ENCODE data around the gene ERFE. TPM values are rescaled to one million over a fixed set of nuclear protein-coding genes. Genes with fewer than 3 reads are reported as not detected.
A peak's percentile ranks its signal among the peaks of the same experiment; 100 is the strongest.

ERFE gene
- total and polyA plus RNA-seq, 2 of the 13 experiments (the other 11 are each of a cell fraction or from before 2014, with no cell fraction given): 0.09 TPM; not detected in 1

DNA sequence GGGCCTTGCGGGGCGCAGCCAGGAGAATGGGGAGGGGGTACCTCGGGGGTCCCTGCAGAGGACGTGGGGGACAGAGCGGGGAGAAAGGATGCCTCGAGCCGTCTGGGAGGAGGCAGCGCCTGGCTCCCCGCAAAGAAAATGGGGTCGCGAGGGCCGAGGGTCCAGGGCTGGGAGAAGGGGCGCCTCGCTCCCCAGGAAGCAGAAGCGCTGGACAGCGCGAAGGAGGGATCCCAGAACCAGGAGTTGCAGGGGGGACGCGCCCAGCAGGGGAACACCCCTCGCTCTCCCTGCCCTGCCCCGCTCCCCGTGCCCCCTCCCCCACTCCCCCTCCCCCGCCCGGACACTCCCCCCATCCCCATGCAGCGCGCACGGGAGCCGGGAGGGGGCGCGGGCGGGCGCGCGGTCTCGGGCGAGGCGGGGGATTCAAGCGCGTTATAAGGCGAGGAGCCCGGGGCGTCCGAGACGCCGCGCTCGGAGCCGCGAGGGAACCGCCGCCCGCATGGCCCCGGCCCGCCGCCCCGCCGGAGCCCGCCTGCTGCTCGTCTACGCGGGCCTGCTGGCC is at the start of gene ERFE (continued):
- TF ChIP-seq, protein P1, sequence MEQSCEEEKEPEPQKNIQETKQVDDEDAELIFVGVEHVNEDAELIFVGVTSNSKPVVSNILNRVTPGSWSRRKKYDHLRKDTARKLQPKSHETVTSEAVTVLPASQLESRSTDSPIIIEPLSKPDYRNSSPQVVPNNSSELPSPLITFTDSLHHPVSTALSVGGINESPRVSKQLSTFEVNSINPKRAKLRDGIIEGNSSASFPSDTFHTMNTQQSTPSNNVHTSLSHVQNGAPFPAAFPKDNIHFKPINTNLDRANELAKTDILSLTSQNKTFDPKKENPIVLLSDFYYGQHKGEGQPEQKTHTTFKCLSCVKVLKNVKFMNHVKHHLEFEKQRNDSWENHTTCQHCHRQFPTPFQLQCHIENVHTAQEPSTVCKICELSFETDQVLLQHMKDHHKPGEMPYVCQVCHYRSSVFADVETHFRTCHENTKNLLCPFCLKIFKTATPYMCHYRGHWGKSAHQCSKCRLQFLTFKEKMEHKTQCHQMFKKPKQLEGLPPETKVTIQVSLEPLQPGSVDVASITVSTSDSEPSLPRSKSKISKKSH (CRISPR knock-in tag; IDR thresholded peaks at IDR 0.05; ENCODE audit: borderline replicate concordance): 0 out of 2 replicates have a peak, but pooled peaks have one; percentile 17
- TF ChIP-seq, protein P2, sequence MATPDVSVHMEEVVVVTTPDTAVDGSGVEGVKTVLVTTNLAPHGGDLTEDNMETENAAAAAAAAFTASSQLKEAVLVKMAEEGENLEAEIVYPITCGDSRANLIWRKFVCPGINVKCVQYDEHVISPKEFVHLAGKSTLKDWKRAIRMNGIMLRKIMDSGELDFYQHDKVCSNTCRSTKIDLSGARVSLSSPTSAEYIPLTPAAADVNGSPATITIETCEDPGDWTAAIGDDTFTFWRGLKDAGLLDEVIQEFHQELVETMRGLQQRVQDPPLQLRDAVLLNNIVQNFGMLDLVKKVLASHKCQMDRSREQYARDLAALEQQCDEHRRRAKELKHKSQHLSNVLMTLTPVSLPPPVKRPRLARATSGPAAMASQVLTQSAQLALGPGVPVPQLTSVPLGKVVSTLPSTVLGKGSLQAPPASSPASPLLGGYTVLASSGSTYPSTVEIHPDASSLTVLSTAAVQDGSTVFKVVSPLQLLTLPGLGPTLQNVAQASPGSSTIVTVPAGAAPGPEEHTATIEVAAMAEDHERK (CRISPR knock-in tag; IDR thresholded peaks at IDR 0.05; ENCODE audit: low read depth): no peak
- TF ChIP-seq, protein P3, sequence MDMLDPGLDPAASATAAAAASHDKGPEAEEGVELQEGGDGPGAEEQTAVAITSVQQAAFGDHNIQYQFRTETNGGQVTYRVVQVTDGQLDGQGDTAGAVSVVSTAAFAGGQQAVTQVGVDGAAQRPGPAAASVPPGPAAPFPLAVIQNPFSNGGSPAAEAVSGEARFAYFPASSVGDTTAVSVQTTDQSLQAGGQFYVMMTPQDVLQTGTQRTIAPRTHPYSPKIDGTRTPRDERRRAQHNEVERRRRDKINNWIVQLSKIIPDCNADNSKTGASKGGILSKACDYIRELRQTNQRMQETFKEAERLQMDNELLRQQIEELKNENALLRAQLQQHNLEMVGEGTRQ (IDR thresholded peaks at IDR 0.05; ENCODE audit: low read depth, low read length): no peak
- TF ChIP-seq, protein P3 (CRISPR knock-in tag; IDR thresholded peaks at IDR 0.05; ENCODE audit: borderline replicate concordance): no peak
- TF ChIP-seq, protein P4, sequence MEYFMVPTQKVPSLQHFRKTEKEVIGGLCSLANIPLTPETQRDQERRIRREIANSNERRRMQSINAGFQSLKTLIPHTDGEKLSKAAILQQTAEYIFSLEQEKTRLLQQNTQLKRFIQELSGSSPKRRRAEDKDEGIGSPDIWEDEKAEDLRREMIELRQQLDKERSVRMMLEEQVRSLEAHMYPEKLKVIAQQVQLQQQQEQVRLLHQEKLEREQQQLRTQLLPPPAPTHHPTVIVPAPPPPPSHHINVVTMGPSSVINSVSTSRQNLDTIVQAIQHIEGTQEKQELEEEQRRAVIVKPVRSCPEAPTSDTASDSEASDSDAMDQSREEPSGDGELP (IDR thresholded peaks at IDR 0.05; ENCODE audit: borderline replicate concordance, low read depth): no peak
- TF ChIP-seq KAT7 (CRISPR knock-in tag; IDR thresholded peaks at IDR 0.05; ENCODE audit: borderline replicate concordance): no peak
- no peak for TF ChIP-seq FOXA3 (CRISPR knock-in tag; IDR thresholded peaks at IDR 0.05)
- TF ChIP-seq, protein P5, sequence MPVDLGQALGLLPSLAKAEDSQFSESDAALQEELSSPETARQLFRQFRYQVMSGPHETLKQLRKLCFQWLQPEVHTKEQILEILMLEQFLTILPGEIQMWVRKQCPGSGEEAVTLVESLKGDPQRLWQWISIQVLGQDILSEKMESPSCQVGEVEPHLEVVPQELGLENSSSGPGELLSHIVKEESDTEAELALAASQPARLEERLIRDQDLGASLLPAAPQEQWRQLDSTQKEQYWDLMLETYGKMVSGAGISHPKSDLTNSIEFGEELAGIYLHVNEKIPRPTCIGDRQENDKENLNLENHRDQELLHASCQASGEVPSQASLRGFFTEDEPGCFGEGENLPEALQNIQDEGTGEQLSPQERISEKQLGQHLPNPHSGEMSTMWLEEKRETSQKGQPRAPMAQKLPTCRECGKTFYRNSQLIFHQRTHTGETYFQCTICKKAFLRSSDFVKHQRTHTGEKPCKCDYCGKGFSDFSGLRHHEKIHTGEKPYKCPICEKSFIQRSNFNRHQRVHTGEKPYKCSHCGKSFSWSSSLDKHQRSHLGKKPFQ (CRISPR knock-in tag; IDR thresholded peaks at IDR 0.05; ENCODE audit: insufficient replicate concordance): no peak
- TF ChIP-seq ZNF329 (CRISPR knock-in tag; IDR thresholded peaks at IDR 0.05; ENCODE audit: low read depth): no peak
- TF ChIP-seq MEIS2 (CRISPR knock-in tag; IDR thresholded peaks at IDR 0.05): no peak
- no peak for TF ChIP-seq ZNF75D (CRISPR knock-in tag; IDR thresholded peaks at IDR 0.05; ENCODE audit: borderline replicate concordance)
- TF ChIP-seq, protein P6, sequence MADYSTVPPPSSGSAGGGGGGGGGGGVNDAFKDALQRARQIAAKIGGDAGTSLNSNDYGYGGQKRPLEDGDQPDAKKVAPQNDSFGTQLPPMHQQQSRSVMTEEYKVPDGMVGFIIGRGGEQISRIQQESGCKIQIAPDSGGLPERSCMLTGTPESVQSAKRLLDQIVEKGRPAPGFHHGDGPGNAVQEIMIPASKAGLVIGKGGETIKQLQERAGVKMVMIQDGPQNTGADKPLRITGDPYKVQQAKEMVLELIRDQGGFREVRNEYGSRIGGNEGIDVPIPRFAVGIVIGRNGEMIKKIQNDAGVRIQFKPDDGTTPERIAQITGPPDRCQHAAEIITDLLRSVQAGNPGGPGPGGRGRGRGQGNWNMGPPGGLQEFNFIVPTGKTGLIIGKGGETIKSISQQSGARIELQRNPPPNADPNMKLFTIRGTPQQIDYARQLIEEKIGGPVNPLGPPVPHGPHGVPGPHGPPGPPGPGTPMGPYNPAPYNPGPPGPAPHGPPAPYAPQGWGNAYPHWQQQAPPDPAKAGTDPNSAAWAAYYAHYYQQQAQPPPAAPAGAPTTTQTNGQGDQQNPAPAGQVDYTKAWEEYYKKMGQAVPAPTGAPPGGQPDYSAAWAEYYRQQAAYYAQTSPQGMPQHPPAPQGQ (CRISPR knock-in tag; IDR thresholded peaks at IDR 0.05; ENCODE audit: borderline replicate concordance): no peak
- no peak for TF ChIP-seq ADNP (CRISPR knock-in tag; IDR thresholded peaks at IDR 0.05)
- no peak for TF ChIP-seq HDAC1 (CRISPR knock-in tag; IDR thresholded peaks at IDR 0.05)
- TF ChIP-seq, protein P7, sequence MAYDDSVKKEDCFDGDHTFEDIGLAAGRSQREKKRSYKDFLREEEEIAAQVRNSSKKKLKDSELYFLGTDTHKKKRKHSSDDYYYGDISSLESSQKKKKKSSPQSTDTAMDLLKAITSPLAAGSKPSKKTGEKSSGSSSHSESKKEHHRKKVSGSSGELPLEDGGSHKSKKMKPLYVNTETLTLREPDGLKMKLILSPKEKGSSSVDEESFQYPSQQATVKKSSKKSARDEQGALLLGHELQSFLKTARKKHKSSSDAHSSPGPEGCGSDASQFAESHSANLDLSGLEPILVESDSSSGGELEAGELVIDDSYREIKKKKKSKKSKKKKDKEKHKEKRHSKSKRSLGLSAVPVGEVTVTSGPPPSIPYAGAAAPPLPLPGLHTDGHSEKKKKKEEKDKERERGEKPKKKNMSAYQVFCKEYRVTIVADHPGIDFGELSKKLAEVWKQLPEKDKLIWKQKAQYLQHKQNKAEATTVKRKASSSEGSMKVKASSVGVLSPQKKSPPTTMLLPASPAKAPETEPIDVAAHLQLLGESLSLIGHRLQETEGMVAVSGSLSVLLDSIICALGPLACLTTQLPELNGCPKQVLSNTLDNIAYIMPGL (CRISPR knock-in tag; IDR thresholded peaks at IDR 0.05; ENCODE audit: borderline replicate concordance in 1 of 2, low read depth in 1 of 2): no peak
- TF ChIP-seq ZNF7 (CRISPR knock-in tag; IDR thresholded peaks at IDR 0.05): no peak
- no peak for TF ChIP-seq ZSCAN9 (CRISPR knock-in tag; IDR thresholded peaks at IDR 0.05; ENCODE audit: borderline replicate concordance)

Data from HepG2 (cell line).